ENCODE results near the gene PRCD.
A peak's percentile ranks its signal among the peaks of the same experiment; 100 is the strongest.

PRCD gene, protein sequence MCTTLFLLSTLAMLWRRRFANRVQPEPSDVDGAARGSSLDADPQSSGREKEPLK

DNA sequence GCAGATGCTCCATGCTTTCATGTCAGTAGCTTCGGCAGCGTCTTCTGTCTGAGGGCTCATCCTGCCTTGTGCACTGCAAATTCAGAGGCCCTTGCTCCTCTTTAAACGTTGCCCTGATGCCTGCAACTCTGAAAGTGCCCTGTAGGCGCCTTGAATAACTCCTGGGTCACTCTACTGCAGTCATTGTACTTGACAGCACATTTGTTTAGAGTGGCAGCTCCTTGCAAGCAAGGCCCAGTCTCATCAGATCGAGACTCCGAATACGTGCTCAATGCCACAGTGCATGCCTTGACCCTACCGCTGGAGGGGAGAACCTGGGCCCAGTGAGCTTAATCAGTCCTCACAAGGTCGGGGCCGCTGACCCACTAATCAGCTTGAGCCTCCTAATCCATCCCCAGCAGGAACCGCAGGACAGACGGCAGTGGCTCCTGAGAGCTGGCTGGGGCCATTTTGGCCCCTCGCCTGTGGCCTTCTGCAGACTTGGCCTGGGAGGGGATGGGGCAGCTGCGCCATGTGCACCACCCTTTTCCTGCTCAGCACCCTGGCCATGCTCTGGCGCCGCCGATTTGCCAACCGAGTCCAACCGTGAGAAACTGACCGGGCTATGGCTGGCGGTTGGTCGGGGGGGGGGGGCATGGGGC, at the start of gene PRCD:
Gene PRCD, plus strand, starts transcription at position 414 of the 641 bp plus-strand sequence. Its CDS starts 98 bp downstream, at position 512.
- DNase-seq (ENCODE audit: low spot score) = no peak

DNA sequence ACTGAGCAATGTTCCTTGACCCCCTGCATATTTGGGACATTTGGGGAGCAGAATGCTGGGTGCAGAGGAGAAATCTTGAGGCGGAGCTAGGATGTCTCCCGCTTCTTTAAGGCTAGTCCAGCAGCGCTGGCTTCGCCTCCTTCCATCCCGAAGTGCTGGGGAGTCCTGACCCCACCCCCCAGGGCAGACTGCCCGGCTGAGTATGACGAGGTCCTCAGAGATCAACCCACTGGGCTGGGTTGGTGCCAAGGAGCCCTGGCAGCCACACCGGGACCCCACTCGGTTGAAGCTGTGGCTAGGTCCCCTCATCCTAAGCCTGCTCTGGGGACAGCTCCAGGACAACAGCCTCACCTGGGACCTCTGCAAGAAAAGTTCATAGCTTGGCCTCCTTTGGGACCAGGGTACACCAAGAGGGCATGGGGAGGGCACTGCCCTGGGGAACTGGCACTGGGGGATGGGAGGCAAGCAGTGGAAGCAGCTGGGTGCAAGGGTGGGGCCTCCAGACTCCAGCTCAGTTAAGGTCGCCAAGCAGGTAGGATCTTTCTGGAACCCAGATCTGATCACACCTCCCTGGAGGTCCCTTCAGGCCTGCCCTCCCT, 49.6 kb upstream of the PRCD start:
- no peak for DNase-seq (ENCODE audit: low spot score)

DNA sequence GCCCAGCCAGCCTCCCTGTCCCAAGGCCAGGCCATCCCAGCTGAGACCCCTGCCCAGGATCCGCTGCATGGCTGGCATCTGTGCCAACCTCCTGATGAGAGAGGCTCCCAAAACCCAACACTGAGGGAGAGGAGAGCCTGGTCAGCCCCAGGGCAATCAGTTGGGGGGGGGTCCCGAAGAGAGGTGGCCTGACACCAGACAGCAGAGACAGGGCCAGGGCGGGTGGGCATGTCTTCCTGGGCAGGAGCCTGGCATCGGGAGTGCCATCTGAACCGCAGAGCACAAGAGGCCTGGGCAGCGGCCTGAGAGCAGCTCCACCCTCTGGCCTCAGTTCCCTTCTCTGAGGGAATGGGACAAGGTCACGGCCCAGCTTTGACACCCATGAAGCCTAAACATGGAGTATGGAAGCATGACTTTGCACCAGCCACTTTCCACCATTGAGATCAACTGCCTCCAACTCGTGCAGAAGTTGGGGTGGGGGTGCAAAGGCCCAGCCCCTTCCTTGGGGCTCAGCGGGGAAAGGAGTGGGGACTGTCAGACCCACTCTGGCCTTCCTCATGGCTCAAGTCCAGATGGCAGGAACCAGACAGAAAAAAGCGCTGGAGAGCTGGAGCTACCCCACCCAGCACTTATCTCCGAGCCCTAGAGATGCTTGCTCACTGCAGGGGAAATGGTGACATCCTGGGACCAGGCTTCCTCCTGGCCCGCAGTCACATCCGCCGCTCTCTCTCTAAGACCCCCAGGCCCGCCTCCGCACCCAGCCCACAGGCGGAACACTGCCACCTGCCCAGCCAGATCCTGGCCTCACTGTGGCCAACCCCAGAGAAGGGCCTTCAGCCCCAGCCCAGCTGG, 48.3 kb upstream of the PRCD start:
- DNase-seq (ENCODE audit: low spot score) = no peak

DNA sequence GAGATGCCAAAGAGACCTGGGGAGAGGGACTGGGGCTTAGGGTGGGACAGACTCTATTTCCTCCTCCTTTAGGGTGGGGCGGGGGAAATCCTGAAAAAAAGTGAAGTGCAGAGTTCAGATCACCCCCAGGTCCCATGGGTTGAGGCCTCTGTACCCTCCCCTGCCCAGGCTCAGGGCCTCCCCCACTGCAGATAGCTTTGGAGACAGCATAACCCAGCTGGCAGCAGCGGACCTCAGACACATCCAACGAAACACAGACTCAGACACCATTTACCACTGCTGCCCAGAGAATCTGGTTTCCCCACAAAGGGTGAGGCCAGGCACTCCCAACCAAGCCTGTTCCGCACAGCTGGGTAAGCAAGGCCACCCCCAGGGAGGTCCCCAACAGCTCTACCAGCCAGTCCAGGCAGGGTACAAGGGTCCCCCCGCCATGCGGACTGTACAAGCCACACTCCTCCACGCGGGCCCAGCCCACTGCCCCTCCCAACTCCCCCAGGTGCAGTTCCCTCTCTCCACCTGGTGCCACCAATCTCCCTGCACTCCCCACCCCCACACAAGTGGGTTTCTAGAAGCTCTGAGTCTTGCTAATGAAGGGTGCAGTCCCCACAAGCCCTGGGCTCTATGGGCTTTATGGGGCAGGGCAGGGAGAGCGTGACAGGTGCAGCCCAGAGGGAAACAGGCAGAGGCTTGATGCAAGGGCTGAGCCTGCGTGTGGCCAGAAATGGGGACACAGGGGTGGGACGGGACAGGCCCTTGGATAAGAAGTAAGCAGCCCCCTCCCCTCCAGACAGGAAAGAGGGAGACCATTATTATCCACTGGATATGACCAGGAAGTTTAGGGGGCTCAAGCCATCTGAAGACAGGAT, 47.5 kb upstream of the PRCD start:
- DNase-seq (ENCODE audit: low spot score) = no peak

DNA sequence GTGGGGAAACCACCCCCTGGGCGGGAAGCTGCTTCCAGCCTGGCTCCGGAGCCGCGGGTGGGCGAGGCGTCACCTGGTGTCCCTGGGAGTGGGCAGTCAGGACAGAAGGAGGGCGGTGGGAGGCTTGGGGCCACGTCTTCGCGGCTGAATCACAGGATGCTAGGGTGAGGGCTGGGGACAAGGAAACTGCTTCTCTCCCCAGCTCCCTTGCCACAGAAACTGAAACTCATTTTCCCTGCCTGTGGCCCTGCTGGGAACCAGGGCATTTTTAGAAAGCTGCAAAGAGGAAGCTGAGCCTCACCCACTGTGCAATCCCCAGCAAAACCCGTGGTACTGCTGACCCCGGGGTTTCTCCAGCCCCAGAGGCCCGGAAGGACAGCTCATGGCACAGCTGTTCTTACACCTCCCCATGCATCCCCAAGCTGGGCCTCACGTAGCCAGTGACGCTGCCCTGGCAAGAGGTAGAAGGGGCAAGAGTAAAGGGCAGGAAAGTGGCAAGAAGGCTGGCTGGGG, 46.8 kb upstream of the PRCD start:
- peak; percentile 32 for DNase-seq (ENCODE audit: low spot score)

DNA sequence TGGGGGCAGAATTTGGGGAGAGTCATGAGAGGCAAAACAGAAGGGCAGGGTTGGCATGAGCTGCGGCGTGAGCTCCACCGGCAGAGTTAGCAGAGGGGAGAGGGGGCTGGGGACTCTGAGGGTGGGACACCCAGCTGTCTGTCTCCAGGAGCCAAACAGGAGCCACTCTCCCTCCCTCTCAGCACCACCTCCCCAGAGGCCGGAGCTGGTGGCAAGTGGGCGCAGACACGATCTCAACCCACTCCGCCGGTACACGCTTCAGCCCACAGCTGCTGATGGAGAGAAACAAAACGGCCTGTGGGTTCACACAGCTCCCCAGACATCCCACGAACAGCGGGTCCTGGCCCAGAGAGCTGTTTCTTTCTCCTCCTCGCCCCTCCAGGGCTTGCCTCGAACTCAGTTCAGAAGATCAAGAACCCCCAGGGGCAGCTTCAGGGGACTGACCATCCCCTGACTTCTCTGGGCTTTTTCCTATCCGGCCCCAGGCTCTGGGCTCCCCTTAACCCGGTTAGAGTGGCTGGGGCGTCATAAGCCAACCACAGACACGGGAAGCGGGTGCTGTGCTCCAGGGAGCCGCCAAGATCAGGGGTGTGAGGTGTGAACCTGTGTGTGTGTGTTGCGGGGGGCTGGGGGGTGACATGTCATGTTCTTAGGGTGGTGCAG, 46.2 kb upstream of the PRCD start:
- DNase-seq (ENCODE audit: low spot score) = no peak

DNA sequence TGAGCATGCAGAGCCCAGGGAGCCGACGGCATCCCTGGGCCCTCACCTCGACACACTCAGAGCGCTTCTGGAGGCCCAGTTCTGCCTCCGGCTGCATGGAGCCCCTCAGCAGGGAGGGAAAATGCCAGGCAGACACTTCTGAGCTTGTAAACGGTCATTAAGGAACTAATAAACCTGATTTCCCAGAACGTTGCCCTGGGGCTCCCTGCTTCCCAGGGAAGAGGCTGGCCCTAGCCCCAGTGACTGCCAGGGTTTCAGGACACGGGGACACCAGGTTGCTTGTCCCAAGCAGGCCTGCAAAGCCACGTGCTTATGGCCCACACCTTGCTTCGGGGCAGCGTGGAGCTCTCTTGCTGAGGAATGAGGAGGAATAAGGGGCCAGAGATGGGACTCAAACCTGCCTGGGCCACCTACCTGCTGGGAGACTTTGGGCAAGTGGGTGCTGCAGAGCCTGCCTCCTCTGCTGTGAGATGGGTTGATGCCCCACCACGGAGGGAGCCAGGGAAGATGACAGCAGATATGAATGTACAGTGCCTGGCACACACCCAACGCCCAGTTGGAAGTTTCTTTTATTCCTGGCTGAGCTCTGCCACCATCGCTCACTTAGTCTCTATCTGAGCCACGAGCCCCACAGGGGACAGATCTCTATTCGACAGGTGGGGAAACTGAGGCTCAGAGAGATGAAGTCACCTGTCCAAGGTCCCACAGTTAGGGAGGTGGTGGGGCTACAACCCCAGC, 44.0 kb upstream of the PRCD start:
- no peak for DNase-seq (ENCODE audit: low spot score)

DNA sequence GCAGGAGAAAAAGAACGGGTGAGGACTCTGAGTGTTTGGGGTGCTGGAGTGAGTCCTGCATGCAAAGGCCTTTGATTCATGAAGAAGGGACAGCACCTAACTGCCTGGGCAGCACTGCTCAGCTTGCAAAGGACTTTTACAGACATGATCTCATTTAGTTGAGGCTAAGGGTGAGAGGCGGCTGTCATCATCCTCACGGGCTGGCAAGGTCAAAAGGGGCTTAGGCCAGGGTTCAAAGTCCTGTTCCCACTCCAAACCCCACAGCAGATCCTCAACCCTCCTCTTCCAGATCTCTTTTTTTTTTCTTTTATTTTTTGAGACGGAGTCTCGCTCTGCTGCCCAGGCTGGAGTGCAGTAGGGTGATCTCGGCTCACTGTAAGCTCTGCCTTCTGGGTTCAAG, 43.4 kb upstream of the PRCD start:
- DNase-seq (ENCODE audit: low spot score) = no peak

DNA sequence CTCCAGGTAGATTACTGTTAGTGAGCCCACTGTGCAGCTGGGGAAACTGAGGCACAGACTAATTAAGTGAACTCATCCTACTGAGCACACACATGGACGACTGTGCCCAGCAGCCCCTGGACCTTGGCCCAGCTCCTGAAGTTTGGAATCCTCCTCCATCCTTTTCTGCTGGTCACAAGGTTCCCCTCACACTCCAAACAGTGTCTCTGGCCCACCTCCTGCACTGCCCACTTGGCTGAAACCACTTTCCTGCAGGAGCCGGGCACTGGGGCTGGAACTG, 42.2 kb upstream of the PRCD start:
- DNase-seq (ENCODE audit: low spot score) = no peak

DNA sequence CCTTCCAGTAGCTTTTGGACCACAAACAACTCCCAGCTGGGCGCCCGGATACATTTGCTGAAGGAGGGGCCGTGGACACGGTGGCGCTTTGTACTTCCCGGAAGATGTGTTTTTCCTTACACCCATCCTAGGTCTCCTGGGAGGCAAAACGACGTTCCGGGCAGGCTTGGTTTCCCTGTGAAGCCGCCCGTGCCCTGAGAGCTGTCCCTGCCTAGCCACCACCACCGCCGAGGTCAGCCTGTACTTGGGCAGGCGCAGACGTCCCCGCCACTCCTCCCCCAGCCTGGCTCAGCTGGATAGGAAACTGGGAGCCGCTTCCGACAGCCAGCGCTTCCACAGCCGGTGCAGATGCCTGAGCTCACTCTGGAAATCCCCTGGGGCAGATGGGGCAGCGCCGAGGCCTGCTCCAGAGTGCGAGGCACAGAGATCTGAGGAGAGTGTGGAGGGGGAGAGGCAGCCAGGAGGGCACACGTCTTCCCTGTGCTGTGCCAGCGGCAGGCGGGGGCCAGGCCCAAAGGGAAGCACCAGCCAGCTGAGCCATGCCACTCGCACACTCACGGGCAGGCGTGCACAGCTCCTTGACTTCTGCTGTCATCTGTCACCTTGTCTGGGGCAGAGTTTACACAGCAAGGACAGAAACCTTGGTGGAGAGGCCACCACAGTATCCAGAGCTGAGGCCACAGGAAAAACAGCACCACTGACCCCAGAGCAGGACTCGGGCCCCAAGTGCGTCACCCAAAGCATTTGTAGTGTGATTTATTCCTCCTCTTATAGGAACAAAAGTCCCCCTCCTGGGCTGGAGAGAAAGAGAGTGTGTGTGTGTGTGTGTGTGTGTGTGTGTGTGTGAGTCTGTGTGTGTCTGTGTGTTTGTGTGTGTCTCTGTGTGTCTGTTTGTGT, 41.6 kb upstream of the PRCD start:
- peak; percentile 52 for DNase-seq (ENCODE audit: low spot score)

DNA sequence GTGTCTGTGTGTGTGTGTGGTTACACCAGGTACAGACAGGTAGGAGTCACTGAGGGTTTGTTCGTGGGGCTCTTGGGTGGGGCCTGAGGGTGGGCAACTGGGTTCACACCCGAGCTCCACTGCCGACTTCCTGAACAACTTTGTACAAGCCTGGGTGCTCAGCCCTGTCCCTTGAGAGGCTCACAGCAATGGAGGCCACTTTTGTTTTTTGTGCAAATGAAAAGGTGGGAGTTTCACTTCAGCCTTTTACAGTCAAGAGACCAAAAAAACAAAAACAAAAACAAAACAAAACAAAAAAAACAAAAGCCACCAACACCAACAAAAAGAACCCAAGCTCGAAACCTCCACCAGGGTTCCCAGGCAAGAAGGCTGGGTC, 41.0 kb upstream of the PRCD start:
- no peak for DNase-seq (ENCODE audit: low spot score)

DNA sequence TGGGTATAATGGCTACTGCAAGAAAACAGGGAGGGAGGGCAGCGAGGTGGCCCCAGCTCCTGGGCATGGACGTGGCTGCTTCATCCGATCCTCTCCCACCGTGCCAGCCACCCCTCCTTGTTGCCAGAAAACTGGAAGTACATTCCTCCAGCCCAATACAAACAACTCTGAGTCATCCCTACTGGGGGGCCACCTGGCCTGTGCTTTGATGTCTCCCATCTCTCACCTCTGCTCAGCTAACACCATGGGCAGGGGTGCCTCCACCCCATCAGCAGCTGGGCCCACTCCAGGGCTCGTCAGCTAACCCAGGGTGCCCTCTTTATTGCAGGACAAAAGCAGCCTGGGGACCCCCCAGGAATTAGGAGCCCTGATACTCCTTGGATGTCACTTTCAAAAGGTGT, 40.6 kb upstream of the PRCD start:
- DNase-seq (ENCODE audit: low spot score) = no peak

DNA sequence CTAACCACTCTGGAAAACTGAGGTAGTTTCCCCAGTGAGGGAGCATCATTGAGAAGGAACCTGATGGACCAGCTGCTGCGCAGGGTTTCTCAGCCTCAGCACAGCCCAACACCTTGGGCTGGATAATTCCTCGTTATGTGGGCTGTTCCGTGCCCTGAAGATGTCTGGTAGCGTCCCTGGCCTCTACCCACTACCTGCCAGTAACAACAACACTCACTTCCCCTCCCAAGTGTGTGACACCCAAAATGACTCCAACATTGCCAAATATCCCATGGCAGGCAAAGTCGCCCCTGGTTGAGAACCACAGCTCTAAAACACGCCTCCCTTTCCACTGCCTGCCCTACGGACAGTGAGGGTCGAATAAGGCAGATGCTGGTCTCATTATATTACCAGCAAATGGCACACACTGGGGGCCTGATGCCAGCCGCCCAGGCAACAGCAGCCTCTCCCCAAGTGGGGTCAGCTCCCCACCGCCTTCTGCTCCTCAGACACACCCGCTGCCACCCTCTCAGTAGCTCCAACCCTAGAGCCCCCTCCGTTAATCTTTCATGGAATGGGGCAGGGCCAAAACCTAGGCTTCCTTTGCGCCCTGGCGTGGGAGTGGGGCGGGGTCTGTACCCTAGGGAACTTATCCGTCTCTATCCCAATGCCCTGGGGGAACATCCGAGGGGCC, 39.6 kb upstream of the PRCD start:
- DNase-seq (ENCODE audit: low spot score) = no peak

DNA sequence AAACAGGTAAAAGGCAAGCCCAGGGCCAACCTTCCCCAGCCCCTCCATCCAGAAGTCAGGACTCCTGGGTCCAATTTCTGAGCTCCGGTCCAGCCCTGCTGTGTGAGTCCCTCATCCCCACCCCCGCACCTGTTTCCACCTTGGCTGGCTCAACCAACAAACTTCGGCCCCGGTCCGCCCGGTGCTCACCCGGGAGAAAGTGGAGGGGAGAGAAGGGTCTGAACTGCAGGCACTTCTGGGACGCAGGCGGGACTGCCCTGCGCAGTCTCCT, 39.2 kb upstream of the PRCD start:
- no peak for DNase-seq (ENCODE audit: low spot score)

DNA sequence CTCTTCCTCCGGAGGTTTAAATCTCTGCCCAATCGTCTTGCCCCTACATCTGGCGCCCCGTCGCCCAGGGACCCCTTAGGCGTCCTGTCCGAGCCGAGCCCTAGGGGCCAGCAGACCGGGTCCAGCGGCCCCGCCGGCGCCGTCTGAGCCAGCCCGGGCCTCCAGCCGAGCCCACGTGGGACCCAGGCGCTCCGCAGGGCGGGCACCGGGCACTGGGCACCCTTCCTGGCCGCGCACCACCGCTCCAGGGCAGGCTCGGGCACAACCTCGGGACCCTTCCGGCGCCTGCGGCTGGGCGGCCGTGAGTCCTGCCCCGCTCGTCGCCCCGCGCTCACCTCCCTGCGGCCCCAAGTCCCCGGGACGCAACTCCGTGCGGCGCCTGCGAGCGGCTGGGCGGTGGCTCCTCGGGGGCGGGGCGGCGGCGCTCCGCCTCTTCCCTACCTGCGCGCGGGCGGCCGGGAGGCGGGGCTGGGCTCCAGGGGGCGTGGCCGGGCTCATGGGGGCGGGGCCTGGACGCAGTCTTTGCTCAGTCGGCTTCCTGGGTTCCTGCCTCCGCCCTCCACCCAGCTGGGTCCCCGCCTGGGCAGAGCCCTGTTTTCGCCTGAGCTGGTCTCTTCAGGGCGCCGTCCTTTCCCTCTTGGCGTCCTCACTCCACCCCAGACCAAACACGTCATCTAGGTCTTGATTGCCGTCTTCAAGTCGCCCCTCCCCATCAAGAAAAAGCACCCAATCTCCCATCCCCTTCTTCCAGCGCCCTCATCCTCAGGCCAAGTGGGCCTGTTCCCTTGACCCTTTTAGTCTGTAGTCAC, 38.6 kb upstream of the PRCD start, which contains the start of gene RHBDF2:
Gene RHBDF2, minus strand, starts transcription at position 406 of the 809 bp plus-strand sequence. CDS start 19,899 bp downstream, outside the sequence.
- peak; percentile 63 for DNase-seq (ENCODE audit: low spot score)

DNA sequence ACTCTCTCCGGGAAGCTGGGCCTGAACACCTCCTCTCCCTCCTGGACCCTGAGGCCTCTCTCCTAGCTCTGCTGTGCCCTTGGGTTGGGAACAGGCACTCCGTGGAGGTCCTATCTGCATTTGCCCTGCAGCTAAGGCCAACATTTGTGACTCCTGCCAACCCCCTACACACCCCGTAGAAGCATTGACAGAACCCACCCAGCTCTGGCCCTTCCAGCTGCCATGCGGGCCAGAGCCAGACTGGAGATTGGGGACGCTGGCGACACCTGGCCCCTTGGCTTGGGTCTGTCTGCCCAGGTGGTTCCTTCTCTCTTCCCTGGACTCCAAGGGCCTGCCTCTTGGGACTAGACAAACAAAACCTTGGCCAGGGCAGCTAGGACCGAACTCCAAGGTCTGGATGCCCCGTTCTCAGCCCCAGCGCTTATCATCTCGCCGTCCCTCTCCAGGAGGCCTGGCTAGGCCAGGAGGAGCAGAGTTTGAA, 38.0 kb upstream of the PRCD start:
- DNase-seq (ENCODE audit: low spot score) = no peak

DNA sequence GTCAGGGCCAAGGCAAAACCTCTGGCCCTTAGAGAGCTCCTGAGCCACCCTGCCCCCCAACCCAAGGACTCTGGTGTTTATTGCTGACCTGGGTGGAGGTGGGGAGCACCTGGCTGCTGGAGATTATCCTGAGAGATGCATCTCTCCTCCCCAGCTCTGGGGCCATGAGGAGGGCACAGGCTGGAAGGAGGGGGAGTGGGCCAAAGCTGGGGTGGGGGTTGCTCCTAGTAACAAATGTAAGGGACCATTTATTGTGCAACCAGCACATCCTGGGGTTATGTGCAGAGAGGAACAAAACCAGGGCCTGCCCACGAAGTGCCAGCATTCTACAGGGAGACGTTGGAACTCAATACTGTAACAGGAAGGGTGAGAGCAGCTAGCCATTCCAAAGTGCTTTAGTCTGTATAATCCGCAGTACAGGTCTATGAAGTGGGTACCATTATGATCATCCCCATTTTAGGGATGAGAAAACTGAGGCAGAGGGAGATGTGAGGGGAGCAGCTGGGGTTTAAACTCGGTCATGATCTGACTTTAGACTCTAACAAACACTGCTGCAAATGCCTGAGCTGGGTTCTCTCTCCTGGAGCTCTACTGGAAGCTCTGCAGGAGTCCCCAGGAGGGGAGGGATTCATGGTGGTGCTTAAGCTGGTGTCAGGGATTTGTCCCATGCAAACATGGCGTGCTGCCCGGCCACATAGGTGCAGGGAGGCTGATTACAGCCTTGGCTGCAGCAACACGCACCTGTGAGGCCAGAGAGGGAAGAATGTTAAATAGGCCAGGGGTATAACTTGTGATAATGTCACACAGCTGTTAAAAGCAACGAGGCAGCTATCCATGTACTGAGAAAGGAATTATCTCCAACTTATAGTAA, 37.3 kb upstream of the PRCD start:
- no peak for DNase-seq (ENCODE audit: low spot score)

Measured in putamen (tissue), 1 donor.